ENCODE results near the gene TUBGCP2.

DNA sequence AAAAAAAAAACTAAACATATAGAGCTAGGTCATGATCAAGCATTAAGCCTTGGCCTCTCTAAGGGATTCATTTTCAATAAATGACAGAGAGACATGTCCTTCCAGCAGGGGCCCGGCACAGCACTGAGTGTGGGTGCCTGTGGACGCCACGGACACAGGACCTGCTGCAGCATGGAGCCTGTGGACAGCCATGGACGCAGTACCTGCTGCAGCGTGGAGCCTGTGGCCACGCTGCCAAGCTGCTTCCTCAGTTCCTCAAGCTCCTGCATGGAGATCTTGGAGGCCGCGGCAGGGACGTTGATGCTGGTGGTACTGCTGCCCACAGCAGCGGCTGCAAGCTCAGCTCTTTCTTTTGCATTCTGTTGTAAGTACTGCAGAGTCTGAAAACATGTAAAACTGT, 9.4 kb downstream of the TUBGCP2 start:
- TF ChIP-seq, protein P1, sequence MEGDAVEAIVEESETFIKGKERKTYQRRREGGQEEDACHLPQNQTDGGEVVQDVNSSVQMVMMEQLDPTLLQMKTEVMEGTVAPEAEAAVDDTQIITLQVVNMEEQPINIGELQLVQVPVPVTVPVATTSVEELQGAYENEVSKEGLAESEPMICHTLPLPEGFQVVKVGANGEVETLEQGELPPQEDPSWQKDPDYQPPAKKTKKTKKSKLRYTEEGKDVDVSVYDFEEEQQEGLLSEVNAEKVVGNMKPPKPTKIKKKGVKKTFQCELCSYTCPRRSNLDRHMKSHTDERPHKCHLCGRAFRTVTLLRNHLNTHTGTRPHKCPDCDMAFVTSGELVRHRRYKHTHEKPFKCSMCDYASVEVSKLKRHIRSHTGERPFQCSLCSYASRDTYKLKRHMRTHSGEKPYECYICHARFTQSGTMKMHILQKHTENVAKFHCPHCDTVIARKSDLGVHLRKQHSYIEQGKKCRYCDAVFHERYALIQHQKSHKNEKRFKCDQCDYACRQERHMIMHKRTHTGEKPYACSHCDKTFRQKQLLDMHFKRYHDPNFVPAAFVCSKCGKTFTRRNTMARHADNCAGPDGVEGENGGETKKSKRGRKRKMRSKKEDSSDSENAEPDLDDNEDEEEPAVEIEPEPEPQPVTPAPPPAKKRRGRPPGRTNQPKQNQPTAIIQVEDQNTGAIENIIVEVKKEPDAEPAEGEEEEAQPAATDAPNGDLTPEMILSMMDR (IDR thresholded peaks at IDR 0.05): no peak
- no peak for TF ChIP-seq POLR2AphosphoS5 (IDR thresholded peaks at IDR 0.05)

Measured in suprapubic skin (tissue), 3 donors.